Limb (tissue), 2 donors: ENCODE measurements around the gene PDE6H.

Experiments
- DNase-seq, 2 donors: peaks; one replicate each; pipeline ENCODE4 v3.0.0-alpha.2; 2016; ENCODE audit errors: extremely low spot score in 2 of 2

The PDE6H gene

DNA sequence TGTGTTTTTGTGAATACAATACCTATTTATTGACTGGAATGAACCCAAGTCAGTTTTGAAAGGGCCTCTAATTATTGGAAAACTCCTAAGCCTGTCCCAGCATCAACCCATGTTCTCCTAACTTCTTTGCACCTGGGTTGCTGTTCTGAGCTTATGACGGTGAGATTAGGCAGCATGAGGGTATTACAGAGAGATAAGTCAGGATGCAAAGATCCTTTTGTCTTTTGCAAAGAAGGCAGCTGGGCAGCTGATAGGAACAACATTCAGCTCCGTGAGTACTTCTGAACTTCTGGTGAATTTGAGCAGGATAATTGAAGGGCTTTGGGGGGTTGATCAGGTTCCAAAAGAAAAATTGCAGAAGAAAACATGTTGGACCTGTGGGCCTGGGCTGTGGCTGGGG, at the start of gene PDE6H:
TSS of gene PDE6H (plus strand) at position 227 of the 400 bp plus-strand sequence. CDS start 4,971 bp downstream, outside the sequence.
- DNase-seq: no peak

DNA sequence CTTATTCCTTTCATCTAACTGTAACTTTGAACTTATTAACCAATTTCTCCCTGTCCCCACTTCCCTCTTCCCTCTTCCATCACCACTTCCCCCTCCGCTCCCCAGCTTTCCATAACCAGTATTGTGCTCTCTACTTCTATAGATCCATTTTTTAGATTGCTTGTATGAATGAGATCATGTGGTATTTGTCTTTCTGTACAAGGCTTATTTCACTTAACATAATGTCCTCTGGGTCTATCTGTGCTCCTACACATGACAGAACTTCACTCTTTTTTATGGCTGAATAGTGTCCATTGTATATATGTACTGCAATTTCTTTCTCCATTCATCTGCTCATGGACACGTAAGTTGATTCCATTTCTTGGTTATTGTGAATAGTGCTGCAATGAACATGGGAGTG, 48.9 kb upstream of the PDE6H start:
- DNase-seq: no peak

DNA sequence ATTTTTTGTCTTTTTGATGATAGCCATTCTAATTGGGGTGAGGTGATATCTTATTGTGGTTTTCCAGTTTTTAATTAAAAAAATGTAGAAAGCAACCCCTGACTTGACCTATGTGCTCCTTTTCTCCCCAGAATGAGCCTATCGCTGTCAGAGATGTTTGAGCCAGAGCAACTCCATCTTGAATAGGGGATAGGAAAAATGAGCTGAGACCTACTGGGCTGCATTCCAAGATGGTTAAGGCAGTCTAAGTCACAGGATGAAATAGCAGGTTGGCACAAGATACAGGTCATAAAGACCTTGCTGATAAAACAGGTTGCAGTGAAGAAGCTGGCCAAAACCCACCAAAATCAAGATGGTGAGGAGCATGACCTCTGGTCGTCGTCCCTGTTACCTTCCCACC, 48.3 kb upstream of the PDE6H start:
- no peak for DNase-seq

DNA sequence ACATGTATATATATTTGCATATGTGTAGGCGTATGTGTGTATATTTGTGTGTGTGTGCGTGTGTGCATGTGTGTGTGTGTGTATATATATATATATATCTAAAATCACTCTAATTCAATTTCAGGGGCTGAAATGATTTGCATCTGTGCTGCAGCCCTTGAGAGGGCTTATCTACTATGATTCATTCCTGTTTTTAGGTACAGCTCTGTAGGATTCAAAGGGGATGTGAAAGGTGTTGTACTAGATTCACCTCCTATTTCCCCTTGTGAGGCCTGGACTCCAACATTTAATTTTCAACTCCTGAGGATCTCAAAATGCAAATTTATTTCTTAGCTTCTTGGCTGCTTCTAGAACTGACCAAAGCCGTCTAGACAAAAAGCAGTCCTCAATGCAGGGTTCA, 45.6 kb upstream of the PDE6H start:
- no peak for DNase-seq

DNA sequence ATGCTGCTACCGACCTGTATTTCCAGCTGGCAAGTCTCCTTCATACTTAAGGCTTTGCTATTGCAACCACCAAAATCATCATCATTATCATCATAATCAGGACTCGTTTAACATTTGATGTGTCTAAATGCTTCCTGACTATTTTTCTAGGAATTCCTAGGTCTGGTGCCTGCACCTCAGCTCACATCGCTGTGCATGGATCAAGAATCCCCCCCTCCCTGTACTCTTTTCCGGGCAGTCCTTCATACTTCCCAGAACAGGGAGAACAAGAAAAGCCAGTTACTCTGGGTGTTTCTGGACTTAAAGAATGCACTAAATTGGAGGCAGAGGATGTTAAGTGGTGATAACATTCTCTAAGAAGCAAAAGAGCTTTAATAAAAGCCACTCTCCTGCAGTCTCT, 43.9 kb upstream of the PDE6H start:
- DNase-seq: peak; percentile 47 to 56

DNA sequence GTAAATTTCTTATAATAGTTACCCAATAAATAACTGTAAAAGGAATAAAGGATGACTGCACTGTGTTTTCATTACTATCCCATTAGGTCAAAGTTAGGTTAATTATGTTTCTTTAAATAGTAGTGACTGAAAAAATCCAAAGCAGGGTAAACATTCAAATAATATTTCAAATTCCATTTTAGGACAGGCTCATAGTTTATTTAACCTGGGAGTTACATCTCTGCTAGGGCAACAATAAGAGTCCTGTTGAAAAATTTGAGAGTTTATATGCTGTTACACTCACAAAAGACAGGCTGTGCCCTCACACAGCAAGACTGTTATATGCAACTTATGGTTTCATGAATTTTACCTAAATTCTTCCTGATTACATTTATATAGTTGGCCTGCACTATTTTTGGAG, 42.5 kb upstream of the PDE6H start:
- DNase-seq: no peak

DNA sequence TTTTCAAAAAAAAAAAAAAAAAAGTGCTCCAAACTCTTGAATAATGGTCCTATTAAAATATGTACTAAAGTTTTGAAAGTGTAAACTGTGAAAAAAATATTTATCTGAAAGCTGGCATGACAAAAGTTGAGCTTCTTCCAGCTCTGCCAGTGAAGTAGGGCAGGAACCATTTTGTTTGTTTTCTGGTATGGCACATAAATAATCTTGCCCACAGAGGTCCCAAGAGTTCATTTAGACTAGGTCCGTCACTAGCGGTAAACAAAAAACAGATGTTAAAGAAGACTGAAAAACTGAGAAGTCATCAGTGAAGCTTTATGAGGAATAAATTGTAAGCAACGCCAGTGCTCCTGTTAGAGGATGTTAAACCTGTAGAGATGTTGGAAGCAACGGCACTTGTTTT, 41.5 kb upstream of the PDE6H start:
- no peak for DNase-seq

DNA sequence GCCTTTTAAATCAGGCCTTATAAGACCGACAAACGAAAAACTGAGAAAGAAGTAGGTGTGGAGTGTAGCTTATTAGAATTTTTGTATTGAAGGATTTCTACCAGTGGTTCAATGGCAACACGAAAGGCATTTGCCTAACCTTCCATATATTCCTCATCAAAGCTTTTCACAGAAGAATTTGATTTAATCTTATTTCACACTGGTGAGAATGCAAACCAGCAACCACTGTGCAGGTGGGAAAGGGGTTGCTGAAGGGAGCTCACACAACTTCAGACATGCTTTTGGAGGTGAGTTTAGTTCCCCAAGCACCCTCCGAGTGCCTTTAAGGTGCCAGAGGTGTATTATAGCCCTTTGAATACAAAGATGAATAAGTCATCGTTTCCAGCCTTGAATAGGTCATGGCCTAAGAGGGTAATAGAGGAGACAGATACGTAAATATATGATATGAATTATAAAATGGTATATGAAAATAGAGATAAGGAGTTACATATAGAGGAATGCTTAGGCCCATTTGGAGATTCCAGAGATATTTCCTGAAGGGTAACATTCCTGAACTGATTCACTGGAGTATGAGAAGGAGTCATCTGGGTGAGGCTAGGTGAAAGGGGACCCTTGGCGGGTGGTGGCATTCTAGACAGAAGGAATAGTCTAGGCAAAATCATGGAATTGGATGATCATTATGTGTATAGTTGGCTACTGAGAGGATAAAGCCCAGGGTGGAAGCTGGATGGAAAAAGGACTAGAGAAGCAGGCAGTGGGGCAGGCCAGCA, 40.9 kb upstream of the PDE6H start:
- DNase-seq: no peak

DNA sequence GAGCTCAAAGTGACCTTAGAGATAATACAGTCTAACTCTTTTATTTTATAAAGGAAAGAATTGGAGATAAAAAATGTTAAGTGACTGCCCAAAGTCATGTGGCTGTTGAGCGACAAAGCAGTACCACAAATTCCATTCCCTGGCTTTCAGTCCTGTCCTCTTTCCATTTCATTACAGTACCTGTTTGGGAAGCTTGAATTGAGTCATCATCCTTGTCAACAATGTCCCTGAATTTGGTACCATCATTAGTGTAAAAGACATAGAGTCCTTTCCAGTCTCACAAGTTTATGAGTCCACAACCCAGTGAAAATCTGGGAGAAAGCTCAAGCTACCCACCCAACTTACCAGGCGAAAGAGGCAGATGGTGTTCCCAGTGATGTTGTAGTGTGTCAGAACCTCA, 38.3 kb upstream of the PDE6H start:
- no peak for DNase-seq

DNA sequence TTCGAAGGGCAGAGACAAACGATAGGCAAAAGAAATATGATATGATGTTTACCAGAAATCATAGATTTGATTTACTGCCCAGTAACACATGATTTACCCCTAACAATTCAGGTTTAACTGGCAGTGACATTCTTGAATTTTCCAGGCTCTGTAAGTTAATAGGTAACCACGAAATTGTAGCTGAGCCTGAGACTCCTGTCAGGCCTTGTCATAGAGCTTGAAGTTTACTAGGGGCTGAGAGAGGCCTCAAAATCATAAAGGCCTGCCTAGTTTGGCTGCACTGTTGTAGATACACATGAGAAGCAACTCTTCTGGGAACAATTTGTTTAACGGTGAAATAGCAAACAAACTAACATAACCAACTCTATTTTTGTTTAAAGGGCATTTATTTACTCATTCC, 37.8 kb upstream of the PDE6H start:
- DNase-seq: no peak

DNA sequence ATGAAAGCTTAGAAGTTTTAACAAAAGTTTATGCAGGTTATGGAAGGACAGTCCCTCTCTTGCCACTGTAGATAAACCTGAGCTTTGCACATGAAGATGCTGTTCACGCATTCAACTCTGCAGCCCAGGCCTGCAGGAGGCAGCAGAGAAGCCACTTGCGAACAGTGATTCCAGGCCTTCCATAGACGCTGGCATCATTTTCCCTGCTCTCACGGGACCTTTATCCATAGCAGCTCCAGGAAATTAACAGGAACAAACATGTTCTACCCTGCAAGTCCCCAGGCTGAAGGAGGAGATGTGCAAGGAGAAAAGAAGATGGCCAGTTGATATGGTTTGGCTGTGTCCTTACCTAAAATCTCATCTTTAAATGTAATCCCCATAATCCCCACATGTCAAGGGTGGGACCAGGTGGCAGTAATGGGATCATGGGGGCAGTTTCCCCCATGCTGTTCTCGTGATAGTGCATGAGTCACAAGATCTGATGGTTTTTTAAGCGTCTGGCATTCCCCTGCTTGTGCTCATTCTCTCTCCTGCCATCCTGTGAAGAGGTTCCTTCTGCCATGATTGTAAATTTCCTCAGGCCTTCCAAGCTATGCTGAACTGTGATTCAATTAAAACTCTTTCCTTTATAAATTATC, 36.5 kb upstream of the PDE6H start:
- DNase-seq: no peak

DNA sequence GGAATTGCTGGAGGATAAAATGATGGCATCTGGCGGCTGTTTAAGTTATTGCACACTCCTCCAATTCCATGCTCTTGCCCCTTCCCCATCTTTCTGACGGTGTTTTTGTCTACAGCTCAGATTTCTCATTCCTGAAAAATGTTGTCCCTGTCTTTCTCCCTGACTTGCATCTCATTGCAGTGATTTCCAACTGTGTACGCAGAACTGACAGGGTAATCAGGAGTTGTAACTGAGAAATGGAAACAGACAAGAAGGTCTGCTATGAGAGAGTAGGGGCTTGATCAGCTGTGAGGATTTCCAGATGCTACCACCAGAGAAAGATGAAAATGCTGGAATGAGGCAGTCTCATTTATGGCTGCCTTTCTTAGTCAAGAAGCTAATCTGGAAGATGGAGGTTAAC, 35.8 kb upstream of the PDE6H start:
- DNase-seq: no peak

DNA sequence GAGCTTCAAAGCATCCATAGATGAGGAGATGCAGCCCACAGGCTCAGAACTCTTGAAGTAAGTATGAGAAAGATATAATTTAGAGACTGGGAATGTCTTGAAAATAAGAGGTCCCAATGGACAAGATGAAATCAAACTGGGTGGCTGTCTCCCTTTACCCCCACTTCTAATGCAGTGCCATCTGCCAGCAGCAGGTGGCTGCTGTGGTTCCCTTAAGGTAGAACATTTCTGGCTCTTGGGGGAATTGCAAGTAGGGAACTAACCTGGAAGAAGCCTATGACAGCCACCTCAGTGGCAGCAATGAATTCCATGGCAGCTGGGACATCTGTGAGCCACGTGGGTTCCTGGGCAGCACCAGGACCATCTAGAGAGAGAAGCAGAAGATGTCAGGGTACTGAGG, 35.2 kb upstream of the PDE6H start:
- no peak for DNase-seq

DNA sequence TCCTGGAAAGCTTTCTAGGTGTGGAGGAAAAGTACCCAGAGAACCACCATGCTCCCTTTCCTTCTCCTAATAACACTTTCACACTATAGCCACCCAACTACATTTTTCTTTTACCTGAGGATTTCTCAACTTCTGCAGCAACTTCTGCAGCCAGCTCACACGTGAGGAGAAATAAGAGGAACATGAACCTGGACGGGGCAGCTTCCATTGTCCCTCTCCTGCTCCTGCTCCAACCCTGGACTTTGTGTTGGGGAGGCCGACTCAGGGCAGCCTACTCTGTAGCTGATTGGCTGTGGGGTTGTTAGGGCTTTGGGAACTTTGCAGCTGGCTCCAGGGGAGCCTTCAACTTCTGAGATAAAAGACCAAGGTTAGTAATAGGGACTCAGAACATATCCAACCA, 34.5 kb upstream of the PDE6H start, which contains the start of gene ERP27:
TSS of gene ERP27 (minus strand) at position 237 of the 400 bp plus-strand sequence. CDS start at position 208, 29 bp downstream.
- no peak for DNase-seq

DNA sequence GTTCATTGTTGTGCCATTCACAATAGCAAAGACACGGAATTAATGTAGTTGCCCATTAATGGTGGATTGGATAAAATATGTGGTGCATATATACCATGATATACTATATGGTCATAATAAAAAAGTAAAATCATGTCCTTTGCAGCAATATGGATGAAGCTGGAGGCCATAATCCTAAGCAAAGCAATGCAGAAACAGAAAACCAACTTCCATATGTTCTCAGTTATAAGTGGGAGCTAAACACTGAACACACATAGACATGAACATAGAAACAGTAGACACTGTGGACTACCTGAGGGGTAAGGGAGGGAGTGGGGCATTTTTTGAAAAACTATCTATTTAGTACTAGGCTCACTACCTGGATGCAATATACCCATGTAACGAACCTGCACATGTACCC, 31.5 kb upstream of the PDE6H start:
- no peak for DNase-seq

DNA sequence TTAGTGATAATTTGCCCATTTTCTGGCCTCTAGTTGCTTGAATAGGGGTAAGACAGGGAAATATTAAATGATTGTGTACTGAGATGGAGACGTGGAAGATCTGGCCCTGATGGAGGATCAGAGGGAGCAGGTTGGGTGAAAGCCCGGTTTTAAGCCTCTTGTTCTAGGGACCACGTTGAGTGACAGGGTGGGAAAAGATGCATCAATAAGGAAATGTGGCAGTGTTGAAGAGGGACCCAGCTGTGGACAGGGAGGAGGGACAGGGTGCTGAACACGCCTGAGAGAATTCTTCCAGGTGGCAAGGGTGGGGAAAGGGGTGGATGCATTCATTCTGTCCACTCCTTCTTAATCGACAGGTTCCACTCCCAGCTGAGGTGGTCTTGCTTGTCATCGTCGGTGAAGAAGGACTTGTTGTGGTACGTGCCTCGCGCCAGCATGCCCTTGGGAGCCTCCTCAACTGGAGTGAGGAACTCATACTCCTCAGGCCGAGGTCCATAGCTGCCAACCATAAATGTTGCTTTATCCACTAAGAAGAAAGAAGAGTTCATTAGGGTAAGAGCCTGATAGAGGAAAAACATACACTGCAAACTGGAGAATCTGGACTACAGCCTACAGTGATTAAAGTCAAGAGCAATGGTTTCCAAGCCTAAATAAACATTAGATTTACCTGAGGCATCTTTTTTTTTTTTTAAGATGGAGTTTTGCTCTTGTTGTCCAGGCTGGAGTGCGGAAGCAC, 30.5 kb upstream of the PDE6H start:
- DNase-seq: no peak

DNA sequence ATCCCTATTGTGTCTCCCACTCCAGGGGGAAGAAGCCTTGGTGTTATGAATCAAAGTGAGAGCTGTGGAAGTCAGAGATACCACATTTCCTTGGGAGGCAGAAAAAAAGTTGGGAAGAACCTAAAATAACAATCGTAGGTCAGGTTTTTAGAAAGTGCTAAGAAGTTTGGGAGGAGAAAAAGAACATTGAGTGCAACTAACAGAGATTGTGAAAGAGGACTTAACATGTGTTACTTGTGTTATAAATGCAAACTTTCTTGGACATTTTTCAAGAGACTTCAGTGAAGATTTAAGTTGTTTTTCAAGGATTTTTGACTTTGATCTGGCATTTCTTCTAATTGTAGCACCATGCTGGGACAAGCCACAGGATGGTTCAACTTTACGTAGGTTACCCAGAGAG, 26.7 kb upstream of the PDE6H start:
- no peak for DNase-seq

DNA sequence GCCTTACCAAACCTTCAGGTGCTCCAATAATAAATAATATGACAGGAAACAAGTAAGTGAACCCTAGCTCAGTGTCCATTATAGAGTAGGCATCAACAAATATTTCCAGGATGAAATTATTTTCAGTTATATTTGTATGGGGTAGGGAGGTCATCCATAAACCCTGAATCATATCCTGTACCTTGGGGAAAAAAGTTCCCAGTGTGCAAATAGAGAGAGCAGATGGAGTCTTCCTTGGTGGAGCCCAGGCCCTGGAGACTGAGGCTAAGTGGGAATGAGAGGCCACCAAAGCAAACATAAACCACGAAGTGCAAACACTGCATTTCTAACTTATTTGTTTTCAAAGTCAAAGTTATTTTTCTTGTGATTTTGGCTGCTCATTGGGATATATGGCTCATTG, 26.0 kb upstream of the PDE6H start:
- no peak for DNase-seq

DNA sequence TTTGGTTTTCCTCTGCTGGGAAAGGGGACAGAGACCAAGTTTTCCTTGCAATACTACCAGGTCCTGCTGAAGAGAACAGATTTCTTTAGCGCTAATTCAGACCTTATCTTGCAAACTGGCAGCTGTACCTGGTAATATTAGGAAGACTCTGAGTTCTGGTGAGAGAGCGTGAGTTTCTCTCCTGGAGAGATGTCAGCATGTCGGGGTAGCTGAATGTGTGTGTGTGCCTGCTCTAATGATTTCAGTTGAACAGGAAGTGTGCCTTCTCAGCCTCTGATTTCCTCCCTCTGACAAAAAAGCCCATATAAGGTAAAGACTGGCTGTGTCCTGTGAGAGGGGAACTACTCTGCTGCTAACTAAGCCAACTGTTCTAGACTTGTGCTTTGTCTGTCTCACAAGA, 24.2 kb upstream of the PDE6H start:
- DNase-seq: peak in 1 of 2 donors; percentile 73

DNA sequence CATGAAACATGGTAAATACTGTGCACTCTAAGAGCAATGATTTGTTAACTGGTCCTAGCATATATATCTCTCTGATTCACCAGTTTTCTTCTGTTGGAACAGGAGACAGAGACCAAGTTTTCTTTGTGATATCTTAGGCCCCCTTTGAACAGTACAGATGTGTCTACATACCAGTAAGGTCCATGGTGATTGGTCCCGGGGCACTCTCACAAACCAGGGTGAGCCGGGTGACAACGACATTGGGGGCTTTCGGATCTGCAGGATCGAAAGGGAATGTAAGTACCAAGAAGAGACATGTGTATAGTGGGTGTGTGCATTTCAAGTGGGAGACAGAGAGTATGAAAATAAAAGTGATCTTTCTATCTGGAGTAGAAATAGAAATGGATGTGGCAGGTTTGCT, 23.2 kb upstream of the PDE6H start:
- DNase-seq: no peak

DNA sequence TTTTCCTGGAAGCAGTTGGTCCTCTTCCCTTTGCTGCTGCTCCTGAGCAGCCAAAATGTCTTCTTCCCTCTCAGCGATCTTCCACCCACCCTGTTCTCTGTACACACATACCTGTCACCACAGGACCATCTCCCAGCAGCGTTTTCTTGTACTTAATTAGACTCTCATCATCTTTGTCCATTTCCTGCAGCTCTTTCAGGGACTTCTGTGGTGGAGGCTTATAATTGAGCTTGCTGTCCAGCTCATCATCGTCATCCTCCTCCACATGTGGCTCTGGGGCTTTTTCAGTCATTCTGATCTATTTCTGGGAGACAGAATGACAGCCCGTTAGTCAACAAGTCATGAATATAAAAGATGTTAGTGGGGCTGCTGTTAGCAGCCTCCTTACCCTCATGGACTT, 22.4 kb upstream of the PDE6H start:
- no peak for DNase-seq

DNA sequence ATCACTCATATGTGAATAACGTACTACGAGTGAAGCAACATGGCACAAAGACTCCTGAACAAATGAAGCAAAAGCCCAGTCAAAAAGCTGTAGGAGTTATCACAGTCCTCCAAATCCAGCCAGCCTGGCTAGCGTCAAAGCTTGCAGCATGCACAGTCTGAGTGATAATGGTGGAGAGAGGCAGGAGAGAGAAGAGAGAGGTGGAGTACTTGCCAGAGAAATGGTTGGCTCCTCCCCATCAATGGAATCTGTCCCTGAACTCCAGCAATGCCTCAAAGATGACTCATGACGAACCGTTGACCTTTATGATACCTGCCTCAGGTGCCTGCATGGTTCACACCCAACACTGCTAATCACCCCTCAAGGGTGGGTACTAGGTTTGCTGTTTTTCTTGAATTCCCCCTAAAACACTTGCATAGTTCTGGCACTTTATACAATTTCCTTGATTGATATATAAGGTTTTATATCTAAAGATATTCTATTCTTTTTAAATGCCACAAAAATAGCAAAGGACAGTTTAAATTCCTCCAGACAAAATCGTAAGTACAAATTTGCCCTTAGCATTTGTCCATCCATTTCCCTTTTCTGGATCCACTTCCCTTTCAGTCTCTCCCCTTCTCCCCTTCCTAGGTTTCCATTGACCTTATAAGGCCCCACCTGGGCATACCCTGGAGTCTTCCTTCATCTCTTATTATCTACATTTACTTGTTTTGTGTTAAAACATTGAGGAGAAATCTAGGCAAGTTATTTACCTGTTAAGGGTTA, 21.7 kb upstream of the PDE6H start:
- DNase-seq: no peak
